K562 (cell line): ENCODE results near the gene DDX39A. TPM values are rescaled to one million over a fixed set of nuclear protein-coding genes. Genes with fewer than 3 reads are reported as not detected.
A peak's percentile ranks its signal among the peaks of the same experiment; 100 is the strongest.

Source experiments
- ATF6 ChIP-seq: sonication (generic); formaldehyde crosslinking; IDR thresholded peaks from 2 replicates; pipeline ENCODE4 v1.4.0; 2020; ENCODE audit warnings: mild to moderate bottlenecking, missing genetic modification reagents
- CTBP1 ChIP-seq: fragments of 450-650 bp; IDR thresholded peaks from 2 replicates; pipeline ENCODE4 v1.6.1; 2016; ENCODE audit warnings: borderline replicate concordance
- E2F8 ChIP-seq: fragments of 450-650 bp; IDR thresholded peaks from 2 replicates; pipeline ENCODE4 v1.7.1; 2018; ENCODE audit warnings: mild to moderate bottlenecking, low read depth; ENCODE audit not compliant: partially characterized antibody
- HDAC3 ChIP-seq: fragments of 450-650 bp; IDR thresholded peaks from 2 replicates; pipeline ENCODE4 v1.6.1; 2018; ENCODE audit warnings: borderline replicate concordance, mild to moderate bottlenecking, moderate library complexity; ENCODE audit not compliant: partially characterized antibody
- MEIS2 ChIP-seq: fragments of 450-650 bp; IDR thresholded peaks from 2 replicates; pipeline ENCODE4 v1.6.1; 2014; ENCODE audit warnings: mild to moderate bottlenecking; ENCODE audit not compliant: partially characterized antibody
- NONO ChIP-seq, 2 experiments: fragments of 200-400 bp in 1 of 2; fragments of 450-650 bp in 1 of 2; formaldehyde crosslinking in 1 of 2; IDR thresholded peaks; 2 replicates each; pipeline ENCODE4 v1.6.1; 2017; ENCODE audit warnings: low read depth in 2 of 2, mild to moderate bottlenecking in 2 of 2, moderate library complexity in 2 of 2, low read length in 1 of 2
- NUFIP1 ChIP-seq: fragments of 450-650 bp; IDR thresholded peaks from 2 replicates; pipeline ENCODE4 v1.6.1; 2018; ENCODE audit not compliant: partially characterized antibody
- PRPF4 ChIP-seq: fragments of 200-400 bp; formaldehyde crosslinking; IDR thresholded peaks from one replicate; pipeline ENCODE4 v1.6.1; 2017; ENCODE audit warnings: low read length, low read depth, mild to moderate bottlenecking; ENCODE audit not compliant: insufficient read depth, poor library complexity, severe bottlenecking
- SIN3A ChIP-seq, 2 experiments: fragments of 150-350 bp in 1 of 2; IDR thresholded peaks; 2 replicates each; pipeline ENCODE4 v1.6.1; 2011 to 2016; ENCODE audit warnings: borderline replicate concordance in 2 of 2, low read depth in 2 of 2, low read length in 2 of 2, mild to moderate bottlenecking in 2 of 2, moderate library complexity in 2 of 2; ENCODE audit not compliant: control insufficient read depth in 1 of 2
- ZFP91 ChIP-seq: sonication (generic); formaldehyde crosslinking; IDR thresholded peaks from 2 replicates; pipeline ENCODE4 v1.8.0; 2022; ENCODE audit warnings: mild to moderate bottlenecking, missing genetic modification reagents
- ZKSCAN8 ChIP-seq: fragments of 200-800 bp; sonication (Bioruptor generic); IDR thresholded peaks from 2 replicates; pipeline ENCODE4 v1.6.1; 2016; ENCODE audit warnings: missing genetic modification characterization, missing compliant biosample characterization
- ZNF3 ChIP-seq: fragments of 250-450 bp; sonication (Bioruptor Pico); IDR thresholded peaks from 2 replicates; pipeline ENCODE4 v1.5.0; 2021; ENCODE audit warnings: mild to moderate bottlenecking, moderate library complexity
- ZNF592 ChIP-seq: fragments of 450-650 bp; IDR thresholded peaks from 2 replicates; pipeline ENCODE4 v1.6.1; 2017; ENCODE audit warnings: antibody characterized with exemption, mild to moderate bottlenecking
- polyA plus RNA-seq, 8 experiments: library from polyadenylated mRNA; depleted of rRNA in 4 of 8; stranded (reverse) in 5 of 8; unstranded in 3 of 8; fragments of >200 nt; fragmentation: Nextera tagmentation in 2 of 8; fragmentation: Illumina TruSeq in 1 of 8; extraction: Ambion mirVana in 2 of 8; extraction: Trizol in 1 of 8; gene quantifications; 2 replicates each; pipeline versions ENCODE4 v1.2.1 to v1.2.3, GENCODE V29; 2011 to 2014; ENCODE audit warnings: inconsistent platforms in 1 of 8, missing spikeins in 1 of 8
- total RNA-seq, 7 experiments: library from RNA; depleted of rRNA in 6 of 7; stranded (reverse); fragments of >200 nt in 6 of 7; fragmentation: Illumina TruSeq in 2 of 7; extraction: Trizol in 2 of 7; gene quantifications; 2 replicates each; pipeline versions ENCODE4 v1.2.1 to v1.2.3, GENCODE V29; 2011 to 2021; ENCODE audit warnings: low replicate concordance in 1 of 7

DDX39A gene
- total and polyA plus RNA-seq, 9 of the 15 experiments (the other 6 are each of a cell fraction or from before 2014, with no cell fraction given) = 90.3 to 250 (median 188) TPM

GRCh38 chr19:14419106-14419813 is at the start of gene DDX39A (continued):
- TF ChIP-seq E2F8 (peak; percentile 40), ZKSCAN8 (CRISPR knock-in tag) (no peak), SIN3A (IDR thresholded peaks at IDR 0.05; ENCODE audit: borderline replicate concordance in 2 of 2, control insufficient read depth in 1 of 2, low read depth in 2 of 2, low read length in 2 of 2) (peak in 1 of 2 experiments; percentile 65; a peak in 2 of 4 replicates), NONO (IDR thresholded peaks at IDR 0.05; ENCODE audit: low read depth in 2 of 2, low read length in 1 of 2) (no peak; a peak in 1 of 4 replicates), ATF6 (CRISPR knock-in tag) (no peak), ZNF3 (no peak), HDAC3 (no peak), NUFIP1 (no peak), PRPF4 (no peak), CTBP1 (peak; percentile 86), ZNF592 (peak; percentile 87), ZFP91 (CRISPR knock-in tag) (no peak), MEIS2 (peak; percentile 66)
